ENCODE data around the gene SVEP1. TPM values are rescaled to one million over a fixed set of nuclear protein-coding genes. Genes with fewer than 3 reads are reported as not detected.

Gene SVEP1
- total and polyA plus RNA-seq, 2 experiments from 2014 or later = 0.18 to 0.63 TPM

GRCh38 chr9:110334183-110334582 lies 245.4 kb downstream of the SVEP1 start:
- Histone ChIP-seq H3K79me2 (replicated peaks; ENCODE audit: insufficient read depth) (no peaks in the 10 kb centered on the region), H3K27me3 (ENCODE audit: insufficient read depth) (no peaks in the 10 kb centered on the region), H3K27ac (ENCODE audit: low read depth) (no peak overlapping the region), H3F3A (replicated peaks; ENCODE audit: low read depth) (no peaks in the 10 kb centered on the region), H3K36me3 (ENCODE audit: insufficient read depth) (no peaks in the 10 kb centered on the region), H3K4me1 (ENCODE audit: insufficient read depth) (no peaks in the 10 kb centered on the region), H3K4me2 (no peak overlapping the region), H3K4me3 (no peak overlapping the region), H4K20me1 (replicated peaks; ENCODE audit: insufficient read depth) (no peaks in the 10 kb centered on the region), H2AFZ (no peak overlapping the region), H3K9me2 (ENCODE audit: insufficient read depth) (0 out of 2 replicates have a peak, but pooled peaks cover 4% of the 10 kb centered on the region)
- Mint-ChIP-seq H3K27me3 (ENCODE audit: insufficient read depth, low read depth, poor library complexity) (no peaks in the 10 kb centered on the region), H3K4me1 (no peaks in the 10 kb centered on the region), H3K27ac (no peak overlapping the region), H3K9me3 (no peaks in the 10 kb centered on the region), H3K4me3 (no peak overlapping the region), H3K36me3 (ENCODE audit: low read depth) (no peaks in the 10 kb centered on the region)
- no peak for ATAC-seq
- no peak for TF ChIP-seq REST (IDR thresholded peaks at IDR 0.05; ENCODE audit: unreplicated experiment)
- no peak for TF ChIP-seq NANOG (IDR thresholded peaks at IDR 0.05; ENCODE audit: borderline replicate concordance)
- no peak for TF ChIP-seq ETS1 (IDR thresholded peaks at IDR 0.05)
- no peak for TF ChIP-seq ZNF114 (CRISPR knock-in tag; IDR thresholded peaks at IDR 0.05)
- TF ChIP-seq ZNF331 (CRISPR knock-in tag; IDR thresholded peaks at IDR 0.05; ENCODE audit: low read depth) = no peak
- TF ChIP-seq POLR2AphosphoS5 (IDR thresholded peaks at IDR 0.05; ENCODE audit: low read depth) = no peak
- no peak for TF ChIP-seq STAT1 (IDR thresholded peaks at IDR 0.05; ENCODE audit: unreplicated experiment)
- TF ChIP-seq ZNF462 (CRISPR knock-in tag; IDR thresholded peaks at IDR 0.05) = no peak
- no peak for TF ChIP-seq EZH2phosphoT487 (IDR thresholded peaks at IDR 0.05; ENCODE audit: unreplicated experiment)
- TF ChIP-seq EZH2 (IDR thresholded peaks at IDR 0.05; ENCODE audit: low read depth, unreplicated experiment) = no peak
- TF ChIP-seq CREB1 (CRISPR knock-in tag; IDR thresholded peaks at IDR 0.05; ENCODE audit: low read depth) = no peak
- no peak for TF ChIP-seq CTCF (conservative IDR thresholded peaks at IDR 0.05; ENCODE audit: low read depth in 2 of 2)
- TF ChIP-seq JUNB (IDR thresholded peaks at IDR 0.05; ENCODE audit: unreplicated experiment) = no peak
- DNase-seq (ENCODE audit: low spot score) = no peak
